HepG2 (cell line): ENCODE measurements around the gene ALDH3B1. TPM values are rescaled to one million over a fixed set of nuclear protein-coding genes. Genes with fewer than 3 reads are reported as not detected.

Experiments
- ADNP ChIP-seq: sonication (generic); formaldehyde crosslinking; IDR thresholded peaks from 2 replicates; pipeline ENCODE4 v1.4.0; 2020; ENCODE audit warnings: missing genetic modification reagents
- ATRX ChIP-seq: sonication (generic); formaldehyde crosslinking; IDR thresholded peaks from 2 replicates; pipeline ENCODE4 v1.4.0; 2020; ENCODE audit warnings: missing genetic modification reagents, borderline replicate concordance
- HDAC1 ChIP-seq: sonication (generic); formaldehyde crosslinking; IDR thresholded peaks from 2 replicates; pipeline ENCODE4 v1.5.1; 2020; ENCODE audit warnings: mild to moderate bottlenecking, missing genetic modification reagents
- HNRNPL ChIP-seq: fragments of 200-400 bp; formaldehyde crosslinking; IDR thresholded peaks from 2 replicates; pipeline ENCODE4 v1.6.1; 2017; ENCODE audit warnings: mild to moderate bottlenecking, low read depth, low read length
- MIXL1 ChIP-seq: IDR thresholded peaks from 2 replicates; pipeline ENCODE4 v1.6.1; 2016
- MZF1 ChIP-seq: sonication (generic); formaldehyde crosslinking; IDR thresholded peaks from 2 replicates; pipeline ENCODE4 v1.8.1; 2023; ENCODE audit warnings: mild to moderate bottlenecking, missing genetic modification reagents, borderline replicate concordance
- NFKBIZ ChIP-seq: IDR thresholded peaks from 2 replicates; pipeline ENCODE4 v1.6.1; 2018; ENCODE audit warnings: missing genetic modification reagents, missing compliant biosample characterization
- SMAD3 ChIP-seq: sonication (generic); formaldehyde crosslinking; IDR thresholded peaks from 2 replicates; pipeline ENCODE4 v1.4.0; 2020; ENCODE audit warnings: missing genetic modification reagents
- ZFAT ChIP-seq: sonication (generic); formaldehyde crosslinking; conservative IDR thresholded peaks from 2 replicates; pipeline ENCODE4 v1.8.1; 2023; ENCODE audit warnings: missing genetic modification reagents, inconsistent platforms
- ZNF296 ChIP-seq: sonication (generic); formaldehyde crosslinking; conservative IDR thresholded peaks from 2 replicates; pipeline ENCODE4 v1.5.0; 2020; ENCODE audit warnings: mild to moderate bottlenecking, missing genetic modification reagents
- ZNF468 ChIP-seq: sonication (generic); formaldehyde crosslinking; IDR thresholded peaks from 2 replicates; pipeline ENCODE4 v1.8.0; 2022; ENCODE audit warnings: mild to moderate bottlenecking, moderate library complexity, missing genetic modification reagents
- ZNF616 ChIP-seq: sonication (generic); formaldehyde crosslinking; IDR thresholded peaks from 2 replicates; pipeline ENCODE4 v1.5.0; 2020; ENCODE audit warnings: low read depth, mild to moderate bottlenecking, missing genetic modification reagents
- polyA plus RNA-seq, 8 experiments: library from polyadenylated mRNA; depleted of rRNA in 3 of 8; stranded (reverse) in 7 of 8; unstranded in 1 of 8; fragments of >200 nt; fragmentation: Illumina TruSeq in 4 of 8; extraction: Trizol in 4 of 8; gene quantifications; 2 replicates each; pipeline versions ENCODE4 v1.2.1 to v1.2.3, GENCODE V29; 2011 to 2016; ENCODE audit warnings: low read depth in 4 of 8, missing spikeins in 1 of 8, mixed read lengths in 1 of 8; ENCODE audit not compliant: insufficient read depth in 1 of 8
- total RNA-seq, 5 experiments: library from RNA; depleted of rRNA; stranded (reverse); fragments of >200 nt; fragmentation: Illumina TruSeq; extraction: Trizol; gene quantifications; 2 replicates each; pipeline ENCODE4 v1.2.3, GENCODE V29; 2016; ENCODE audit warnings: low read depth in 1 of 5
- TF ChIP-seq, protein P1 (sequence below): sonication (generic); formaldehyde crosslinking; IDR thresholded peaks from 2 replicates; pipeline ENCODE4 v1.8.0; 2022; ENCODE audit warnings: missing genetic modification reagents, mild to moderate bottlenecking, borderline replicate concordance
- TF ChIP-seq, protein P2 (sequence below): IDR thresholded peaks from 2 replicates; pipeline ENCODE4 v1.6.1; 2016; ENCODE audit warnings: low read depth, missing genetic modification reagents, missing compliant biosample characterization
- TF ChIP-seq, protein P3 (sequence below): sonication (generic); formaldehyde crosslinking; IDR thresholded peaks from 2 replicates; pipeline ENCODE4 v1.8.0; 2022; ENCODE audit warnings: low read depth, missing genetic modification reagents

Gene ALDH3B1
- total and polyA plus RNA-seq, 2 of the 13 experiments (the other 11 are each of a cell fraction or from before 2014, with no cell fraction given): 4.0 to 6.7 TPM

DNA sequence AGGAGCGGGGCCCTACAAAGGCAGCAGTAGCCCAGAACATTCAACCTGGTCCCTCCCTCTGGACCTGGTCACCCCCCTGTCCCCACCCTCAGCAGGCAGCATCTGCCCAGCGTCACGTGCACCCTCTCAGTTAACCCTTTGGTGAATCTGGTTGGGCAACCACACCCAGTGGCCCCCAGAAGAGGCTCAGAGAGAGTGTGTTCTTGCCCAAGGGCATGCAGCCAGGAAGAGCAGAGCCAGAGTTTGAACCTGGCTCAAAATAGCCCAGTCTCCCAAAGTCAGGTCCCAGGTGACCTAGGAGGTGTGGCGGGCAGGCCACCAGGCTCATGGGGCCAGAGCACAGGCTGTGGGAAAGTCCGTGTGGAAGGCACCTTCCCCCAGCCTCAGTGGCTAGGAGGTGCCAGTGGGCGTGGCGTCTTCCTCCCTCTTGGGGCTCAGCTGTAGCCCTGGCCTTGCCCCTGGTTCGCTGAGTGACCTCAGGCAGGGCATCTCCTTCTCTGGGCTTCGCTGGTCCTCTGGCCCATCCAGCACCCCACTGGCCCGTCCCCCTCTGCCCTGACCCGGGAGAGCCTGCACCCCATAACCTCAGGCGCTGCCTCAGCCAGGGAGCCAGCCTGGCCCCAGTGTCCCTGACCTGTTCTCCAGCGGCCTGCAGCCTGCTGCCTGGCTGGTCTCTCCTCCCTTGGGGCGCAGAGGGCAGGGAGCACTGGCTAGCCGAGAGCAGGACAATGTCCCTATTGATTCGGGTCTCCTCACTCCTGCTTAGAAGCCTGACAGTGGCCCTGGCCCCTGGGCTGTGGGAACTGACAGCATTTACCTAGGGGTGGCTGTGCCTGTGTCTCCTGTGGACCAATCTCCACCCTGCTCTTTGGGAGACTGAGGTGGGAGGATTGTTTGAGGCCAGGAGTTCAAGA is 7.0 kb downstream of the ALDH3B1 start (continued):
- TF ChIP-seq, protein P1, sequence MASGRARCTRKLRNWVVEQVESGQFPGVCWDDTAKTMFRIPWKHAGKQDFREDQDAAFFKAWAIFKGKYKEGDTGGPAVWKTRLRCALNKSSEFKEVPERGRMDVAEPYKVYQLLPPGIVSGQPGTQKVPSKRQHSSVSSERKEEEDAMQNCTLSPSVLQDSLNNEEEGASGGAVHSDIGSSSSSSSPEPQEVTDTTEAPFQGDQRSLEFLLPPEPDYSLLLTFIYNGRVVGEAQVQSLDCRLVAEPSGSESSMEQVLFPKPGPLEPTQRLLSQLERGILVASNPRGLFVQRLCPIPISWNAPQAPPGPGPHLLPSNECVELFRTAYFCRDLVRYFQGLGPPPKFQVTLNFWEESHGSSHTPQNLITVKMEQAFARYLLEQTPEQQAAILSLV (CRISPR knock-in tag): no peak
- TF ChIP-seq ZFAT (CRISPR knock-in tag) (no peak), HDAC1 (CRISPR knock-in tag) (peak; percentile 87), NFKBIZ (CRISPR knock-in tag) (no peak), ZNF616 (peak; percentile 79; the same call in 1 of the 2 replicates), HNRNPL (peak; percentile 86), ADNP (peak; percentile 93), ATRX (CRISPR knock-in tag) (no peak), ZNF296 (CRISPR knock-in tag) (peak; percentile 91), MZF1 (no peak), MIXL1 (CRISPR knock-in tag) (peak; percentile 44; the same call in 1 of the 2 replicates), SMAD3 (no peak; the same call in 1 of the 2 replicates), ZNF468 (CRISPR knock-in tag) (no peak)
- TF ChIP-seq, protein P2, sequence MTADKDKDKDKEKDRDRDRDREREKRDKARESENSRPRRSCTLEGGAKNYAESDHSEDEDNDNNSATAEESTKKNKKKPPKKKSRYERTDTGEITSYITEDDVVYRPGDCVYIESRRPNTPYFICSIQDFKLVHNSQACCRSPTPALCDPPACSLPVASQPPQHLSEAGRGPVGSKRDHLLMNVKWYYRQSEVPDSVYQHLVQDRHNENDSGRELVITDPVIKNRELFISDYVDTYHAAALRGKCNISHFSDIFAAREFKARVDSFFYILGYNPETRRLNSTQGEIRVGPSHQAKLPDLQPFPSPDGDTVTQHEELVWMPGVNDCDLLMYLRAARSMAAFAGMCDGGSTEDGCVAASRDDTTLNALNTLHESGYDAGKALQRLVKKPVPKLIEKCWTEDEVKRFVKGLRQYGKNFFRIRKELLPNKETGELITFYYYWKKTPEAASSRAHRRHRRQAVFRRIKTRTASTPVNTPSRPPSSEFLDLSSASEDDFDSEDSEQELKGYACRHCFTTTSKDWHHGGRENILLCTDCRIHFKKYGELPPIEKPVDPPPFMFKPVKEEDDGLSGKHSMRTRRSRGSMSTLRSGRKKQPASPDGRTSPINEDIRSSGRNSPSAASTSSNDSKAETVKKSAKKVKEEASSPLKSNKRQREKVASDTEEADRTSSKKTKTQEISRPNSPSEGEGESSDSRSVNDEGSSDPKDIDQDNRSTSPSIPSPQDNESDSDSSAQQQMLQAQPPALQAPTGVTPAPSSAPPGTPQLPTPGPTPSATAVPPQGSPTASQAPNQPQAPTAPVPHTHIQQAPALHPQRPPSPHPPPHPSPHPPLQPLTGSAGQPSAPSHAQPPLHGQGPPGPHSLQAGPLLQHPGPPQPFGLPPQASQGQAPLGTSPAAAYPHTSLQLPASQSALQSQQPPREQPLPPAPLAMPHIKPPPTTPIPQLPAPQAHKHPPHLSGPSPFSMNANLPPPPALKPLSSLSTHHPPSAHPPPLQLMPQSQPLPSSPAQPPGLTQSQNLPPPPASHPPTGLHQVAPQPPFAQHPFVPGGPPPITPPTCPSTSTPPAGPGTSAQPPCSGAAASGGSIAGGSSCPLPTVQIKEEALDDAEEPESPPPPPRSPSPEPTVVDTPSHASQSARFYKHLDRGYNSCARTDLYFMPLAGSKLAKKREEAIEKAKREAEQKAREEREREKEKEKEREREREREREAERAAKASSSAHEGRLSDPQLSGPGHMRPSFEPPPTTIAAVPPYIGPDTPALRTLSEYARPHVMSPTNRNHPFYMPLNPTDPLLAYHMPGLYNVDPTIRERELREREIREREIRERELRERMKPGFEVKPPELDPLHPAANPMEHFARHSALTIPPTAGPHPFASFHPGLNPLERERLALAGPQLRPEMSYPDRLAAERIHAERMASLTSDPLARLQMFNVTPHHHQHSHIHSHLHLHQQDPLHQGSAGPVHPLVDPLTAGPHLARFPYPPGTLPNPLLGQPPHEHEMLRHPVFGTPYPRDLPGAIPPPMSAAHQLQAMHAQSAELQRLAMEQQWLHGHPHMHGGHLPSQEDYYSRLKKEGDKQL (CRISPR knock-in tag): peak; percentile 37; the same call in 1 of the 2 replicates
- TF ChIP-seq, protein P3, sequence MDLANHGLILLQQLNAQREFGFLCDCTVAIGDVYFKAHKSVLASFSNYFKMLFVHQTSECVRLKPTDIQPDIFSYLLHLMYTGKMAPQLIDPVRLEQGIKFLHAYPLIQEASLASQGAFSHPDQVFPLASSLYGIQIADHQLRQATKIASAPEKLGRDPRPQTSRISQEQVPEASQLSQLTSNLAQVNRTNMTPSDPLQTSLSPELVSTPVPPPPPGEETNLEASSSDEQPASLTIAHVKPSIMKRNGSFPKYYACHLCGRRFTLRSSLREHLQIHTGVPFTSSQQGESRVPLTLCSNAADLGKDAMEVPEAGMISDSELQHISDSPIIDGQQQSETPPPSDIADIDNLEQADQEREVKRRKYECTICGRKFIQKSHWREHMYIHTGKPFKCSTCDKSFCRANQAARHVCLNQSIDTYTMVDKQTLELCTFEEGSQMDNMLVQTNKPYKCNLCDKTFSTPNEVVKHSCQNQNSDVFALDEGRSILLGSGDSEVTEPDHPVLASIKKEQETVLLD: no peak
